ENCODE measurements around the gene DHRS4. TPM values are rescaled to one million over a fixed set of nuclear protein-coding genes. Genes with fewer than 3 reads are reported as not detected.

The DHRS4 gene
- polyA plus RNA-seq, 1 donor from 2014 or later = 7.8 TPM

GRCh38 chr14:23916004-23916403 is 37.6 kb upstream of the DHRS4 start:
- H3K4me2 ChIP-seq (ENCODE audit: low read length) = no peak overlapping the region
- no peak overlapping the region for H3K27ac ChIP-seq (ENCODE audit: low read length)
- no peak overlapping the region for H3K4me3 ChIP-seq (ENCODE audit: low read length)
- H4K20me1 ChIP-seq (ENCODE audit: insufficient read depth) = no peaks in the 10 kb centered on the region
- H3K36me3 ChIP-seq (ENCODE audit: insufficient read depth, low read length) = no peaks in the 10 kb centered on the region
- no peak overlapping the region for H3K9ac ChIP-seq (ENCODE audit: low read length)
- H3K79me2 ChIP-seq (replicated peaks; ENCODE audit: insufficient read depth, low read length) = no peaks in the 10 kb centered on the region
- no peaks in the 10 kb centered on the region for H3K9me2 ChIP-seq (ENCODE audit: insufficient read depth, low read length)
- no peaks in the 10 kb centered on the region for H3K9me3 ChIP-seq (ENCODE audit: low read length)
- H2AFZ ChIP-seq (ENCODE audit: low read depth, low read length) = no peak overlapping the region
- no peak for TF ChIP-seq REST (IDR thresholded peaks at IDR 0.05; ENCODE audit: borderline replicate concordance)
- no peak for TF ChIP-seq EZH2 (IDR thresholded peaks at IDR 0.05; ENCODE audit: borderline replicate concordance, insufficient read depth, low read length, poor library complexity, severe bottlenecking)
- TF ChIP-seq EP300 (conservative IDR thresholded peaks at IDR 0.05; ENCODE audit: poor library complexity, severe bottlenecking) = no peak
- TF ChIP-seq TAF1 (IDR thresholded peaks at IDR 0.05; ENCODE audit: low read depth) = no peak
- TF ChIP-seq RAD21 (conservative IDR thresholded peaks at IDR 0.05) = no peak
- no peak for TF ChIP-seq MXI1 (conservative IDR thresholded peaks at IDR 0.05; ENCODE audit: poor library complexity, severe bottlenecking)
- TF ChIP-seq SMC3 (conservative IDR thresholded peaks at IDR 0.05; ENCODE audit: poor library complexity) = no peak
- TF ChIP-seq POLR2AphosphoS5 (IDR thresholded peaks at IDR 0.05) = no peak
- no peak for TF ChIP-seq CTCF (IDR thresholded peaks at IDR 0.05; ENCODE audit: poor library complexity, severe bottlenecking)
- no peaks in the 10 kb centered on the region for H3K27me3 ChIP-seq (ENCODE audit: insufficient read depth, low read depth, low read length)
- H3F3A ChIP-seq (ENCODE audit: insufficient read depth, low read length, poor library complexity, severe bottlenecking) = no peaks in the 10 kb centered on the region

GRCh38 chr14:23916446-23916845 is 37.1 kb upstream of the DHRS4 start:
- TF ChIP-seq EZH2 (IDR thresholded peaks at IDR 0.05; ENCODE audit: borderline replicate concordance, insufficient read depth, low read length, poor library complexity, severe bottlenecking) (no peak), REST (IDR thresholded peaks at IDR 0.05; ENCODE audit: borderline replicate concordance) (no peak), MXI1 (conservative IDR thresholded peaks at IDR 0.05; ENCODE audit: poor library complexity, severe bottlenecking) (no peak), TAF1 (IDR thresholded peaks at IDR 0.05; ENCODE audit: low read depth) (no peak), SMC3 (conservative IDR thresholded peaks at IDR 0.05; ENCODE audit: poor library complexity) (no peak), POLR2AphosphoS5 (IDR thresholded peaks at IDR 0.05) (no peak), RAD21 (conservative IDR thresholded peaks at IDR 0.05) (no peak), EP300 (conservative IDR thresholded peaks at IDR 0.05; ENCODE audit: poor library complexity, severe bottlenecking) (no peak), CTCF (IDR thresholded peaks at IDR 0.05; ENCODE audit: poor library complexity, severe bottlenecking) (no peak)
- Histone ChIP-seq H3K4me3 (ENCODE audit: low read length) (no peak overlapping the region), H4K20me1 (ENCODE audit: insufficient read depth) (no peaks in the 10 kb centered on the region)

More at GRCh38 chr14:23916446-23916845, 37.1 kb upstream of the DHRS4 start:
- H3K27ac ChIP-seq (ENCODE audit: low read length) = no peak overlapping the region
- H3F3A ChIP-seq (ENCODE audit: insufficient read depth, low read length, poor library complexity, severe bottlenecking) = no peaks in the 10 kb centered on the region
- H3K9ac ChIP-seq (ENCODE audit: low read length) = no peak overlapping the region
- no peaks in the 10 kb centered on the region for H3K79me2 ChIP-seq (replicated peaks; ENCODE audit: insufficient read depth, low read length)
- H3K4me2 ChIP-seq (ENCODE audit: low read length) = no peak overlapping the region
- no peaks in the 10 kb centered on the region for H3K27me3 ChIP-seq (ENCODE audit: insufficient read depth, low read depth, low read length)
- H3K9me3 ChIP-seq (ENCODE audit: low read length) = no peaks in the 10 kb centered on the region
- no peaks in the 10 kb centered on the region for H3K36me3 ChIP-seq (ENCODE audit: insufficient read depth, low read length)
- no peaks in the 10 kb centered on the region for H3K9me2 ChIP-seq (ENCODE audit: insufficient read depth, low read length)
- no peak overlapping the region for H2AFZ ChIP-seq (ENCODE audit: low read depth, low read length)

Measured in neural cell (in vitro differentiated cells).